Measurements from ENCODE around the gene KCND2.

The KCND2 gene

DNA sequence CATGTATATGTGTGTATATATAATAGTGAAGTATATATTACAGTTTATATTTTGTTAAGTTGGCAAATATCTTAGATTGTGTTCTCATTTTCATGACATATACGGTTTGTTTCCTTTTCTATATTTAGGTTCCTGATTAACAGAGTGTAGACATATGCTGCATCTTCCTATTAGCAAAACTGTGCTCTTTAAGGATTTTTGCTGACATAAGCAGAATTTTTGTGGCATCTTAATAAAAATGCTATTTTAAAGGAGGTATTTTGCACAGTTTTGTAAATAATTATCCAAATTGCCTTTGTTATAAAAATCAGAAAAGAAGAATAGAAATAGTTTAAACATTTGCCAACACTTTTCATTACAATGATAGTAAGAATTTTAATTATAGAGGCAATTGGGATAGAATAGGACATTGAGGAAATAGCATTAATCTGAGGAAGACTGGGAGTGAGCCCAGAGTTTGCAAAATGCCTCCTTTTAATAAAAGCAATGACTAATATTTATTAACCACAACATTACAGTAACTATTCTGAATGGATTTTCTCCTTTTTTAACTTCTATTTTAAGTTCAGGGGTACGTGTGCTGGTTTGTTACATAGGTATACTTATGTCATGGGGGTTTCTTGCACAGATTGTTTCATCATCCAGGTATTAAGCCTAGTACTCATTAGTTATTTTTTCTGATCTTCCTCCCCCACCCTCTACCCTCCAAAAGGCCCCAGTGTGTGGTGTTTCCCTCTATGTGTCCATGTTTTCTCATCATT is 38.2 kb downstream of the KCND2 start:
- DNase-seq, result no peak

DNA sequence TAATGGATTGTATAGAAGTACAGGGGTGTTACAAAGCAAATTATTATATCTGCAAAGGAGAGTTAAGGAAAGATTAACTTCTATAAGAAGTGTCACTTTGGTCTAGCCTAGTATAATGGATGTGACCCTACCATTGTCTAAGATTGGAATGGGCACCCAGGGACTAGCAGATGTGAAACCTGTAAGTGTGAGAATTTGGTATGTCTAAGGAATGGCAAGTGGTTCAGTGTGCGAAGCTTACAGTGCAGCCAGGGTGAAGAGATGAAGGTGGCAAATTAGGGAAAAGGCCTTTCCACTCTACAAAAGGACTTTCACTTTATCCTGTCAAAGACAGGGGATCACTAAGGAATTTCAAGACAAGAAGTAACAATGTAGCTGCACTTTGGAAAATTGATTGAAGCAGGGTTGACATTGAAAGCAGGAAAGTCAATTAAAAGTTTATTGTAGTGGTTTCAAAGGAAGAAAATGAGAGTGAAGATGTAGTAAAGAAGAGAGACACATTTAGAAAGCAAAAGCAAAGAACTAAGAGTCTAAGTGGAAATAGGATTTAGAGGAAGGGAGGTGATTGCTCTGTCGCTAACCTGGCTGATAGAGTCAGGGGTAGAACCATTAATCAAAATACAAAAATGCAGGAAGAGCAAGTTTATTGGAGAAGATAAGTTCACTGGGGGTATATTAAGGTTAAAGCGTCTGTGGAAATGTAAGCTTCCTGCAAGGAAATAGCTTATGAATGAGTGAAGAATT is 47.4 kb downstream of the KCND2 start:
- no peak for DNase-seq

DNA sequence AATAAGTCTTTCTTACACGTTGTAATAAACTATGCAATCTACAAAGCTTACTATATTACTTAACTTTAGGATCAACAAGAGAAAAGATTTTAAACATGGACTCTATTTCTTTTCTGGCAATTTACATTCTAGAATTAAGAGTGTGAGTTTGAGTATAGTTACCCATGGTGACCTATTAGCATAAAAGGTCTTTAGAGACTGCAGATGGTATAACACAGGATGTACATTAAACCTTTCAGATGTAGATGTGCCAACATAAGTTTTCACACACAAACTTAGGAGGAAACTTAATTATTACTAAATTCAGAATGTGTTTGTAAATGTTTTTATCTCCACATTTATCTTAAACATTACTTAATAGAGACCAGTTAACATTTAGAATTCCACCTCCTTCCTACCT is 54.1 kb downstream of the KCND2 start:
- no peak for DNase-seq

DNA sequence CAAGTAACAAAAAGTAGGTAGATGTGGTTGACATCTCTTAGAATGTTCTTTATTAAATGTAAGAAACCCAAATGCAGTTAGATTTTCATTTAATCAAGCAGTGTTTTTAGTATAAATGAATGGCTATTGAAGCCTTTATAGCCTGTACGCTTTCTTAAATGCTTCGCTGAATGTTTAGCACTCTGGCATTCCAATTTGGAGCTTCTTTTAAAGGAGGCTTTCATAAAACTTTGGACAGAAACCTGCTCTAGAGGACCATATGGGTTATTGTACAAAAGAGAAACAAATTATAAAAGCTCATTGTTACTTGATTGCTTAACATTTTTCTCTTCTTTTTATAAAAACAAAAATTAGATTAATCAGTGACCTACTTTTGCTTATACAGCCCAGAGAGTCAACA is 59.5 kb downstream of the KCND2 start:
- DNase-seq, result no peak

DNA sequence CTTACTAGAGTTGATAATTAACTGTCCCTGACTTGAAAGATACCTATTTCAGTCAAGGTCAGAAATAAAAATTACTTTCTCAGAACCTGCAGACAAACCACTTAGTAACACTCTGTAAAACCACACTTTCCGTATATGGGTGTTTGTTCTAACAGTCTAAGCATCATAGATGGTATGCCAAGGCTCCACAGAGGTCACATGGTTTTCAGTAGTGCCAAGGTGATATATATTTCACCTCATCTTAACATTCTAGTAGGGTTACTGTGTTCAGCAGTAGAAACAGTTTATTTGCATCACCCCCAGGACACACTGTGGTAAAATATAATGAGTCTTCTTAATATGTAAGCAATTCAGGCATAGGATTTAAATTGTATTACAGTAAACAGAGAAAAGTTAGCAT is 61.5 kb downstream of the KCND2 start:
- DNase-seq, result no peak

DNA sequence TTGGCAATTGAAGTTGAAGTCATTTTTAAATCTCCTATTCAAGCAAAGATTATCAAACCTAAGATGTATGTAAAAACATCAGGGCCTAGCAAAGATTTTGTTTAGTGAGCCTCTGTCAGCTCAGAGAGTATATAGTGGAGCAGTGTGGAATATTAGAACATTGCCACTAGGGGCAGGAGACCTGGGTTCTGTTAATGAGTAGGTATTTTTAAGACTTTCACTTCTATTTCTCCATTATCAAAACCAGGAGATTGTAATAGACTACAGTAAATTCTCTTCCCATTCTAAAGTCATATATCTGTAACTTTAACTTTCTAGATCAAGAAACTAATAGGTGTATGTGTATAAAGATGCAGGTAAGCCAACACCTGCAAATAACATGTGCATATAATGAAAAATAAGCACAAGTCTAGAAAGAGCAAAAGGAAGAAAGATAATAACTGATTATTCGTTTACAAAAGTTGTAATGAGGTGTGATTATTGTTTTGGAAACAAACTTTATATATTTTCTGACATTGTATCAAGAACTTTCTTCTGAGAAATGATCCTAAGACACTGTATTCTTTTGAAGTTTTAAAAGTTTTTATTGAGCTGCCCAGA is 64.4 kb downstream of the KCND2 start:
- no peak for DNase-seq

DNA sequence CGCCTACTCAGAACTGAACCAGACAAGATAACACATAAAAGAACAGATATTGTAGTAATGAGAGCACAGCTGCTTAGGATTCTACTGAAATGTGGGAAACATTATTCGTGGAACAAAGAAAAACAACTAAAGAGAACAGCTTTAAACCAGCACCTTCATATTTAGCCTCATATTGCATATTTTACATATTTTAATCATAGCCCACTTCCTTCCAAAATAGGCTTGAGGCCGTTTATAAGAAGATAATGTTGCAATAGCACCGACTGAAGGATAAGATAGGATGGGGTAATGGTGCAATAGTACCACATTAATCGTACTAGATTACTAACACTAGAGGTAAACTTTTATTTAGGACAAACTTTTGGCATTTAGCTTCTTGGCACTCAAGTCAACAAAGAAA is 71.3 kb downstream of the KCND2 start:
- no peak for DNase-seq

DNA sequence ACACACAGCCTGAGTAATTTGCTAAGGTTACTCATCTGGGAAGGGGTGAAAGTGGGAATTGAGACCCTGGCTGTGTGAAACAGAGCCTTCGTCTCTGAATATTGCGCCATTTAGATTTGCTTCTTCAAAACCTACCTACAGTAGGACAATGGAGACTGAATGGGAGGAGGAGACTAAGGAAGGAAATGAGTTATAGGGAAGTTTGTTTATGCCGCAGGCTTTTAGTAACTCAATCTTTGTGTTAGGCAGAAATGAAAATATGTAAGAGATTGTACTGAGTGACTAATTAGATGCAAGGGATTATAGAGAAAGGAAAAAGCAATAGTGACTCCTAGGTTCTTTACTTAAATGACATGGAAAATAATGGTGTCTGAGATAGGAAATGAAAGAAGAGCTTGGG is 80.2 kb downstream of the KCND2 start:
- DNase-seq, result no peak

DNA sequence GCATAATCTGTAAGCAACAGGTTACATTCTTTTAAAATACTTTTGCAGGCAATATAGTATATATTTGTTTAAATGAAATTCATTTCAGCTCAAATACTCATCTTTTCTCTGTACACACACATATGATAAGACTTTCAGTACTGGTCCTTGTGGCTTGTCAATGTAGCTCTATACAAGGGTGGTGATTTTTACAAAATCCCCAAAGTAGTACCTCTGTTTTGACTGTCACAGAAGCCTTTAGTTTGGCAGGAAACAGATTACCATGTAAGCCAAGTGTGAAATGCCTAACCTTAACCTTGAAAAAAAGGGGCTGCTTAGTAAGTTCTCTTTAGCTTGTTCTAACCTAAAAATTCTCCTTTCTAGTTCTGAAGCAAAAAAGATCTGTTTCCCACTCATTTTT is 87.9 kb downstream of the KCND2 start:
- no peak for DNase-seq

DNA sequence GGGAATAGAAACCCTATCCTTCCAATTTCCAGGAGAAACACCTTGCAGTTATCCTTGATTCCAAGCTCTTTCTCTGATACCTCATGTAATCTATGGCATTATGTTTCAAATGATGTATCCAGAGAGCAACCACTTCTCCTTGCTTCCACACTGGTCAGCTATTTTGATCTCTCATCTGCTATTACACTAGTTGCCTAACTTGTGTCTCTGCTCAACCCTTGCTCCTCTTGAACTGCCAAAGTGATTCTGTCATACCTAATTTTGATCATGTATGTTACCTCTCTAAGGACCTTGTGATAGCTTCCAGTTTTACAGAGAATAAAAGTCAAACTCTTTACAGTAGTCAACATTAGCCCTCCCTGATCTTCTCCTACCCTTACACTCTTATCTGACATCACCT is 90.4 kb downstream of the KCND2 start:
- DNase-seq, result no peak

DNA sequence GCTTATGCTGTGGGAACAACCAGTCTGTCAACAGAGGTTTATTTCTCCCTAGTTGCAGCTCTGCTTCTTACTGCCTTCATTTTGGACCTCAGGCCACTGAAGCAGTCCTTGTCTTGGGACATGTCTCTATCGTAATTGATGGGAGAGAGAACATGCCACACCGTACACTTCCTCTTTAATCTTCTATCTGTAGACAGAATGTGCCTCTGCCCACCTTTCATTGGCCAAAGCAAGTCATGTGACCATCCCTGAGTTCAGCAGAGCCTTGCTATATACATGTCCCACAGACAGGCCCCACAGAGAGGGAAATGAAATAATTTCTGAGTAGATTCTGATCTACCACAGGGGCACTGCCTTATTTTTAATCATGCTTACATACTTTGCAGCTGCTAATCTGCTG is 98.0 kb downstream of the KCND2 start:
- no peak for DNase-seq

DNA sequence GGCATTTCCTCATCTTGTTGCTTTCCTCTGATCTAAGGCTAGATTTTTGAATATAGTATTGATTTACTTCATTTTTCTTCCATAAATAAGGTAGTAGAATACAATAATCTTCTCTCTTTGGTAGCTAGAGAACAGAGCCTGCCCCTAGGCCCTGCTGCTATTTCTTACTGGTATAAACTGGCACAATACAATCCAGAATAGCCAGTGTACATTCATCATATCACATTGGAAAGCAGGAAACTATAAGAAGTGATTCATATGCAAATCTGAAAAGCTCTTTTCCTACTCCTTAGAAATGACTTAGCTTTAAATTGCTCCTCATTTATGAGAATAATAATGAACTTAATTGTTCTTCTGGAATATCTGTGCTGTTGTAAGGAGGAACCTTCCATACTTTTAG is 100.2 kb downstream of the KCND2 start:
- DNase-seq, result no peak

DNA sequence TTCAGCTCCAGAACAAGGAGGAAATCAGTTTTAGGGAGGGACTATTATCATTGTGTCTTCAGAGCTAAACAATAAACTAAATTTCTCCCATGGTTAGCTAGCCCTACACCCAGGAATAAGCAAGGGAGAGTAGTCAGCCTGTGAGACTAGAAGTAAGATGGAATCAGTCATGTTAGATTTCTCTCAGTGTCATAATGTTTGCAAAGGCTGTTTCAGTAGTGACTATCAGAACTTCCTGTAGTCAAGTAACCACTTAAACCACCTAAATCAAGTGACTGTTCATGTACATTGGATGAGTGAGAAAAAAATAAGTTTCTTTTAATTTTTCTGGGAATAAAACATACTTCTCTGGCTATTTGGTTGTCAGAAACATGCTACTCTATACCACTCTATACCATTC is 121.6 kb downstream of the KCND2 start:
- no peak for DNase-seq

DNA sequence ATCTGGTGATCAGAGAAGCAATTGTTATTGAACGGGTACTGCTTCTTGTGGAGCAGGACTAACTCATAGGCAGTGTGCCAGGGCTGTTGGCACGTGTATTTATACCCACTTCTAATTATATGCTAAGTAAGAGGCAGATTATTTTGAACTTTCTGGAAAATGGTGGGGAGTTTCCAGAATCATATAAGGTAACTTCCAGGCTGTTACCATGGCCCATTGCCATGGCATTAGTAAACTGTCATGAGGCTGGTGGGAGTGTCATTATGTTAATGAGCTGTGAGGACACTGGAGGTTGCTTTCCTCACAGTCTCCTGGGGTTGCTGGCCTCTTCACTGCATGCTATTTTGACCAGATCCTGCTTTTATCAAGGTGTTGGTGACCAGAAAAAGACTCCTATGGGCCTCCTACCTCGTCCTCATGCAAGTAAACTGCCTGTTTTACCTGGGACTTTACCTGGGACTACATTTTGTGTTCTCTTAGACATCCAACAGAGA is 122.6 kb downstream of the KCND2 start:
- no peak for DNase-seq

DNA sequence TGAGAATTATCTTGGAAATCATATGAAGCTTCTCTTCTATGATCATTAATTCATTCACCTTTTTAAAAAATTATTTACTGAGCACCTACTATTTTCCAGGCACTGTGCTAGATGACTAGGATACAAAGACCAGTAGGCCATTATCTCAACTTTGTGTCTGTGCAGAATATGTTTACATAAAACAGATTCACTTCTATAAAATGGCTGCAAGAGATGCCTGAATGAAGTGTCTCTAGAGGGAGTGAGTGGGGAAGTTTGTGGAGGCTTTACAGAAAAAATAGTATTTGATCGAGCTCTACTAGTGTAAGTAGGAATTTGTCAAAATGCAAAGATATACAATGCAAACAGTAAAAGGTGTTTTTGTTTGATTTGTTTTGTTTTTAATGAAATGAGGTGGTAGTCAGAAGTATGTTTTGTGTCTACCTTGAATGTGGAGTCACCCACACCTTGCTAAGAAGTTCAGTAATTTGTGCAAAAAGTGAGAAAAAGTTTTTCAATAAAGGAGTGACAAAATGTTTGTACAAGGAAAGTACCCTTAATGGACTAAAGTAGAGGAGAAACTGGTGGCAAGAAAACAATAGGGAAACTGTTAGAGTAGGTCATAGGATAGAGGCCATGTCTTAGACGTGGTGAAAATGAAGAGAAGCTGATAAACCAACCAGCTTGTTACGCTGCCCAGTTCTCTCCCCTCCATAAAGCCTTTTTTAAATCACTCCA is 125.5 kb downstream of the KCND2 start:
- no peak for DNase-seq

DNA sequence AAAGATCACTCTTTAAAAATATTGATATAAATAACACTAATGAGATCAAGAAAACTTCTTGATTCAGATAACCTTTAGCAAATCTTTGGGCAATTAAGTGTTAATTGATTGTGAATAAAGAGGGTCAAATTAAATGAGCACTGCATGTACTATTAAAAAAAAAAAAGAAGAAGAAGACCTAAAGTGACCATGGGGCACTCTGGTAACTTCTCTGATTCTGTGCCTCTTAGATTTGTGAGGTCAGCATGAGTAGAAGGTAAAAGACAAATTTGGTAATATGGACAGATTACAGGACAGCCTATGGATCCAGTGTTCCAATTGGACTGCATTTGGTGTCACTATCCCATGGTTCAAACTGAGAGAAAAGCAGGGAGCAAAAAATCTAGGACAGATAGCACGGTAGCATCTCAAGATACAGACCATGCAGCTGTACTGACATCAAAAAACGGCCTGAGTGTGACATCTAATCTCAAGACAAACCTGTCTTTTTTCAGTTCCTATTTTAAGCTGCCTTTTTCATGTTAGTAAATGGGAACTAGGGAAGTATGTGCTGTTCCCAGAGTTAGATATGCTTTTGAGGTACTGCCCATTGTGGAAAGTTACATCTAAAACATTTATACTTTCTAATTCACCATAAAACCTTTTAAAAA is 128.0 kb downstream of the KCND2 start:
- no peak for DNase-seq

DNA sequence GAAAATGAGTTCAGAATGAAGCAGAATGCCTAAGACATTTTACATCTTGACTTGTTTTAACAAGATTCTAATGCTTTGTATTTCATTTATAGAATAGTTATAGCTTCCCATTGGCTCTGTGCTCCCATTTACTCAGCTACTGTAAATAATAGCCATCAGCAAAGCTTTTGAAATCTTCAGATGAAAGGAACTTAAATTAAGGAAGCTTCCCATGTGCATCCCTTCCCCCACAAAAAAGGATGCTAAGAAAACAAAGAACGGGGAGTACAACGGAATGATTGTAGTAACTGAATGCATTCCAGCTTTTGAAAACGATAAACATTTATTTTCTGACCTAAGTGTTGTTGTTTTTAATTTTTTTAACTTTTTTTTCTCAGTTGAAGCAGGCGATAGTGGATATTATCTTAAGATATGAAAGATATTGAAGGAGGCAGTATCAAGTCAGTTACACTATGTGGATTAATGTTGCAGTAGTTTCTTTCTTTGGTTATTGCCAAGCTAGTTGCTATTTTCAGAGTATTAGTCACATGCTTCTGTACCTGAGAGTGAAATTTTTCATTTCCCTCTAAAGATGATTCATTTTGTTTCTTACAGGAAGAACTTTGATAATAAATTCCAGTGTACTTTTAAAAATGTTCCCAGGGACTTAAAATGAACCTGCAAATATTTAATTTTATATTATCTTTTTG is 129.2 kb downstream of the KCND2 start:
- DNase-seq, result no peak

DNA sequence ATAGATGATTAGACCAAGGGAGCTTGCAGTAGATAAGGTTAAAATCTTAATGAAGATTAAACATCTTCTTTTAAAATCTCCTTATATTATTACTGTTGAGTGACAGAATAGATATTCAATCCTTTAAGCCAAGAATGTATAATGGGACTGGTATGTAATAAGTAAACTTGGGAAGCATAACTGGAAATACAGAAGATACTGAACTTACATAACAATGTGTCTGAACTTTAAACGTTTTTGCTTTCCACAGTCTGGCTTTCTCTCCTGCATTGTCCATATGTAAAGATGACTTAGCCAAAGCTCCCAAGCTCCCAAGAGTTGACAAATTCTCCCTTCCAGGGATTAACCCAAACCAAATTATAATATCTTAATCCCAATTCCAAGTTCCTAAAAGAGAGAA is 129.8 kb downstream of the KCND2 start:
- DNase-seq, result no peak

DNA sequence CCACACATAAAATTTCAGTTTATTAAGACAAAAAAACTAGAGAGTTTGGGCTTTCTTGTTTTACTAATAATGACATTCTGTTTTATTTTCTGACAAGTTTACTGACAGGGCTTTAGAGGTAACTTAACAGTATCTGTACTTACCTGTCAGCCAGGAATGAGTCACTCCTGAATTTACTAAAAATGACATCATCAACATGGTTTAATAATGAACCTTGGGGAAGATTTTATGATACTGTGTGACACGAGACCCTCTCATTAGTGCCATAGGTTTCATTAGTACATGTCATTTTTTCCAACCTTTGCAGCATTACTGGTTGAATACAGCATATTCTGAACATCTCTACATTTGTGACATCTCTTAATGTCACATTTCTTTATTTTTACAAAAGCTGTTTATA is 131.1 kb downstream of the KCND2 start:
- DNase-seq, result no peak

DNA sequence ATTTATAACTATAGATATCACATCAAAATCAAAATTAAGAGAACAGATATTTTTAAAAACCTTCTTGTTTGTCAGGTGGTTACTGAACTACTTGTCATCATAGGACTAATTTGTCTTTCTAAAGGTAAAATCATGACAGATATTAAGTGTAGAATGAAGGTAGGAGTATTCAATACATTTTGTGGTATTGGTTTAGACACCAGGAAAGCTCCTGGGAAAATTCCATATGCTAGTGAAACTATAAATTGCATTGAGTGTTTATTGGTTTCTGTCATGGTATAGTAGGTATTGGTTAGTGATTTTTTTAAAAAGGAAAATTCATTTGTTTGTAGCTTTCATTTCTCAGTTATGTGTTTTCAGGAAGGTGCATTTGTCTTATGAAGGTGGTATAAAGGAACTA is 132.7 kb downstream of the KCND2 start:
- no peak for DNase-seq

DNA sequence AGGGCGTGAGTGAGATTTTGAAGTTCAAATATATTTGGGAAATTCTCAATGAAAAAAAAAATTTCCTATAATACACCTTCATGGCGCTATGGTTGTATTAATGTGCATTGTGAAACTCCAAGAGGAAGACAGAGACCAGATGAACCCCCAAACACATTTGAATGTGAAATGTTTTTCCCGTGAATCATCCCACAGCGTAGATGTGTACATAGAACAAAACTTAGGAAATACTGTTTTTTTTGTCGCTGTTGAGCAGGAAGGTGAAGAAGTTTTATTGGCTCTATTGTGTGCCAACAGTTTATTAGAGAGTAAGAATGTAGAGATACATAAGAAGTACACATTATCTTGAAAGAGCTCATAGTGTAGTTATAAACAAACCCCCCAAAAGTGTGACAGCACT is 134.0 kb downstream of the KCND2 start:
- DNase-seq, result no peak

All from activated naive CD4-positive, alpha-beta T cell (primary cell).